ENCODE measurements around the gene TUBA1C.
"Not testable (repeated sequence)": the region's sequence is repeated elsewhere in the genome, so short reads cannot be mapped to it uniquely, and the experiment has no call there.

The TUBA1C gene

DNA sequence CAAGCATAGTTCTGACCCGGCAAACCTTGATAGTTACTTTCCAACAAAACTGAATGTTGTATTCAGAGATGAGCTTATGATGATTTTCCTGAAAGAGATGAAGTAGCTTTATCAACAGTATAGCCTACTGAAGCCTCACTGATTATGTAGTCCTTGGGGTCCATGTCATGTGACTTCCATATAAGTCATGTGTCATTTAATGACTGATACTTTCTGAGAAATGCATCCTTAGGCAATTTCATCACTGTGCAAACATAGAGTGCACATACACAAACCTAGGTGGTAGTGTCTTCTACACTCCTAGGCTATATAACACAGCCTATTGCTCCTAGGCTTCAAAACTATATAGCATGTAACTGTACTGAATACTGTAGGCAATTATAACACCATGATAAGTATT, 28.5 kb upstream of the TUBA1C start:
- peak overlapping the region; percentile 55 for H3K27ac Mint-ChIP-seq

DNA sequence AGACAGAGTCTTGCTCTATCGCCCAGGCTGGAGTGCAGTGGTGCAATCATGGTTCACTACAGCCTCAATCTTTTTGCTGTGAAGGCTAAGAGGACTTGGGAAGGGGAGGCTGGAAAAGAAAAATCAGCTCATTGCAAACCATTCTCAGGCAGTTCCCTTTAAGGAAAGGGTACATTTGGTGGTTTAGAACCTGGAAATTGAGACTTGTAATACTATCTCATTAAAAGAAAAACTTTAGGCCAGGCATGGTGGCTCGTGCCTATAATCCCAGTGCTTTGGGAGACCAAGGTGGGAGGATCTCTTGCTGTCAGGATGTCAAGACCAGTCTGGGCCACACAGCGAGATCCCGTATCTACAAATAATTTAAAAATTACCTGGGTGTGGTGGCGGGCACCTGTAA, 21.3 kb upstream of the TUBA1C start:
- Mint-ChIP-seq H3K4me1 (no peaks in the 10 kb centered on the region), H3K36me3 (no peaks in the 10 kb centered on the region), H3K9me3 (no peaks in the 10 kb centered on the region), H3K27me3 (no peaks in the 10 kb centered on the region), H3K4me3 (no peak overlapping the region), H3K27ac (no peak overlapping the region)

More for the DNA sequence above, 28.5 kb upstream of the TUBA1C start:
- no peaks in the 10 kb centered on the region for H3K36me3 Mint-ChIP-seq
- H3K4me3 Mint-ChIP-seq = peak overlapping the region; percentile 66
- no peaks in the 10 kb centered on the region for H3K9me3 Mint-ChIP-seq
- H3K27me3 Mint-ChIP-seq = no peaks in the 10 kb centered on the region
- H3K4me1 Mint-ChIP-seq = peaks cover 9% of the 10 kb centered on the region

GRCh38 chr12:49244176-49244575, 20.7 kb upstream of the TUBA1C start:
- Mint-ChIP-seq H3K4me1 (no peaks in the 10 kb centered on the region), H3K9me3 (no peaks in the 10 kb centered on the region), H3K36me3 (no peaks in the 10 kb centered on the region), H3K27me3 (no peaks in the 10 kb centered on the region), H3K27ac (no peak overlapping the region), H3K4me3 (no peak overlapping the region)

- no peaks in the 10 kb centered on the region for H3K36me3 Mint-ChIP-seq
- H3K4me3 Mint-ChIP-seq = no peak overlapping the region
- no peaks in the 10 kb centered on the region for H3K27me3 Mint-ChIP-seq
- H3K4me1 Mint-ChIP-seq = no peaks in the 10 kb centered on the region
- H3K9me3 Mint-ChIP-seq = no peaks in the 10 kb centered on the region
- no peak overlapping the region for H3K27ac Mint-ChIP-seq
Observed at GRCh38 chr12:49251357-49251756, 13.5 kb upstream of the TUBA1C start.

- Mint-ChIP-seq H3K4me3 (no peak overlapping the region), H3K36me3 (no peaks in the 10 kb centered on the region), H3K27ac (no peak overlapping the region), H3K27me3 (no peaks in the 10 kb centered on the region), H3K9me3 (no peaks in the 10 kb centered on the region), H3K4me1 (no peaks in the 10 kb centered on the region)
Observed at GRCh38 chr12:49253033-49253623, 11.8 kb upstream of the TUBA1C start.

- H3K4me3 Mint-ChIP-seq, H3K4me1 Mint-ChIP-seq, H3K27me3 Mint-ChIP-seq, H3K27ac Mint-ChIP-seq, H3K36me3 Mint-ChIP-seq, H3K9me3 Mint-ChIP-seq: not testable (repeated sequence)
Observed at GRCh38 chr12:49255456-49255855, 9.4 kb upstream of the TUBA1C start.

DNA sequence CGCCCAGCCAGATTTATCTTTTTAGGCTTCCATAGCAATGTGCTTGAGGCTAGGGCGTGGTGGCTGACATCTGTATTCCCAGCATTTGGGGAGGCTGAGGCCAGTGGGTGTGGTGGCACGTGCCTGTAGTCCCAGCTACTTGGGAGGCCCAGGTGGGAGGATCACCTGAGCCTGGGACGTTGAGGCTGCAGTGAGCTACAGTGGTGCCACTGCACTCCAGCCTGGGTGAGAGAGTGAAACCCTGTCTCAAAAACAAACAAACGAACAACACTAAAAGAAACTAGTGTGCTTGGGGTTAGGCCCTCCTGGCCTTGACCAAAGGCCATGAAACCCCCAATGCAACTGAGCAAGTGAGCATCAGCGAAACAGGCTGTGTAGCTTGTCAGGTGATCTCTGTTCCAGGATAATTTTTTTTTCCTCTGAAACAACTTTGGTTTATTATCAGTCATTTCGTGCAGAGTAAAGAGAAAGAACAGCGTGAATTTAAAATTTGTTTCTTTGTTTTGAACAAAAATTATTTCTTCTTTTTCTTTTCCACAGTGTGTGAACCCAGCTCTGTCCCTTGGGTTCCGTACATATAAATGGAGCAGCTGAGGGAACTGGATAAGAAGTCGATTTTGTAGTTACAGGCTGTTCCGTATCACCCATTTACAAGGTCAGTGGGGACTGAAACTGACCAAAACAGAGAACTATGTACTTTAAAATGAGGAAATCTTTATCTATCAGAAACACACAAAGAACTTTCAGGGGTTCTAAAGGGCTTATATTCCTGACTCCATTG, 8.8 kb upstream of the TUBA1C start:
- H3K4me3 Mint-ChIP-seq = no peak overlapping the region
- H3K27me3 Mint-ChIP-seq = no peaks in the 10 kb centered on the region
- no peak overlapping the region for H3K27ac Mint-ChIP-seq
- no peaks in the 10 kb centered on the region for H3K36me3 Mint-ChIP-seq
- no peaks in the 10 kb centered on the region for H3K9me3 Mint-ChIP-seq
- H3K4me1 Mint-ChIP-seq = no peaks in the 10 kb centered on the region

DNA sequence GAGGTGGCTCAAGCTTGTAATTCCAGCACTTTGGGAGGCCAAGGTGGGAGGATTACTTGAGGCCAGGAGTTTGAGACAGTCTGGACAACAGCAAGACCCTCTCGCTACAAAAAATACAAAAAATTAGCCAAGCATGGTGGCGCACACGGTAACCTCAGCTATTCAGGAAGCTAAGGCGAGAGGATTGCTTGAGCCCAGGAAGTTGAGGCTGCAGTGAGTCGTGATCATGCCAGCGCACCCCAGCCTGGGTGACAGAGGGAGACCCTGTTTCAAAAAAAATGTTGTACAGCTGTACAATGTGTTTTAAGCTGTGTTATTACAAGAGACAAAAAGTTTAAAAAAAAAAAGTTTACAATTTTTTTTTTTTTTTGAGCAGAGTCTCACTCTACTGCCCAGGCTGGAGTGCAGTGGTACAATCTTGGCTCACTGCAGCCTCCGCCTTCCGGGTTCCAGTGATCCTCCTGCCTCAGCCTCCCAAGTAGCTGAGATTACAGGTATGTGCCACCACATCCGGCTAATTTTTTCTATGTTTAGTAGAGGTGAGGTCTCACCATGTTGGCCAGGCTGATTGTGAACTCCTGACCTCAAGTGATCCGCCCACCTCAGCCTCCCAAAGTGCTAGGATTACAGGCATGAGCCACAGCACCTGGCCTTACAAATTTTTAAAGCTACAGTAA, 7.2 kb upstream of the TUBA1C start:
- not testable (repeated sequence) for H3K27me3 Mint-ChIP-seq, H3K9me3 Mint-ChIP-seq, H3K4me1 Mint-ChIP-seq, H3K36me3 Mint-ChIP-seq, H3K27ac Mint-ChIP-seq, H3K4me3 Mint-ChIP-seq

DNA sequence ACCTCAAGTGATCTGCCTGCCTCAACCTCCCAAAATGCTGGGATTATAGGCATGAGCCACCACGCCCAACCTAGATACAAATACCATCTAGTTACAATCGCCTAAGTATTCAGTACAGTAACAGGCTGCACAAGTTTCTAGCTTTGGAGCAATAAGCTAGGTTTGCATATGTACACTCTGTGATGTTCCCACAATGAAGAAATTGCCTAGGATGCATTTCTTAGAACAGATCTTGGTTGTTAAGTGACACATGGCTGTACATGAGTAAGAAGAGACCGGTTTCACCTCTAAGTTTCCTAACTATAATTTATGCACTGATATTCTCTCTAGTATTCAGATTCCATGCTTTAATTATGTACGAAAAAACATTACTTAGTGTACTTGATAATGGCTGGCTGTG, 5.4 kb upstream of the TUBA1C start:
- no peaks in the 10 kb centered on the region for H3K4me1 Mint-ChIP-seq
- no peaks in the 10 kb centered on the region for H3K9me3 Mint-ChIP-seq
- no peak overlapping the region for H3K27ac Mint-ChIP-seq
- H3K36me3 Mint-ChIP-seq = no peaks in the 10 kb centered on the region
- H3K4me3 Mint-ChIP-seq = no peak overlapping the region
- H3K27me3 Mint-ChIP-seq = no peaks in the 10 kb centered on the region

- Mint-ChIP-seq H3K36me3 (no peaks in the 10 kb centered on the region), H3K4me3 (no peak overlapping the region), H3K4me1 (no peaks in the 10 kb centered on the region), H3K9me3 (no peaks in the 10 kb centered on the region), H3K27me3 (no peaks in the 10 kb centered on the region), H3K27ac (no peak overlapping the region)
Observed at GRCh38 chr12:49260166-49260565, 4.7 kb upstream of the TUBA1C start.

DNA sequence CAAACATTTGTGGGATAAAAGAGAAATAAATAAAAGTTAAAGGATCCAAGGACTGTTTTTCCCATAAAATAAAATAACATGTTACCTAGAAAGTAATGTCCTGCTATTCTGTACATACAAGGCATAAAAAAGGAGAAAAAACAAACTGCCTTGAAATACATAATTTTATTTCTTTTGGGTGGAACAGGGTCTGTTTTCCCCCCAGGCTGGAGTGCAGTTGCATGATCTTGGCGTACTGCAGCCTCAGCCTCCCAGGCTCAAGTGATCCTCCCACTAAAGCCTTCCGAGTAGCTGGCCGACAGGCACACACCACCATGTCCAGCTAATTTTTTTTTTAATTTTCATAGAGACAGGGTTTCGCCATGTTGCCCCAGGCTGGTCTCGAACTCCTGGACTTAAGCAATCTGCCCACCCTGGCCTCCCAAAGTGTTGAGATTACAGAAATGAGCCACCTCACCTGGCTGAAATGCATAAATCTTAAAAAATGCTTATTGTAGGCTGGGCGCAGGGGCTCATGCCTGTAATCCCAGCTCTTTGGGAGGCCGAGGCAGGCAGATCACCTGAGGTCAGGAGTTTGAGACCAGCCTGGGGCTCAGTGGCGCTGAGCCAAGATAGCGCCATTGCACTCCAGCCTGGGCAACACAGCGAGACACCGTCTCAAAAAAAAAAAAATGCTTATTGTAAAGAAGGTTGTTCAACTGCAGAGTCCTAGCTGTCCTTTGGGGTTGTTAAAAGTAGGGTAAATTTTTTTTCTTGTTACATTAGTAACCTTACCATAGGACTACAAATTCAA, 4.1 kb upstream of the TUBA1C start:
- no peaks in the 10 kb centered on the region for H3K27me3 Mint-ChIP-seq
- no peaks in the 10 kb centered on the region for H3K9me3 Mint-ChIP-seq
- H3K4me1 Mint-ChIP-seq = no peaks in the 10 kb centered on the region
- no peak overlapping the region for H3K4me3 Mint-ChIP-seq
- no peak overlapping the region for H3K27ac Mint-ChIP-seq
- peaks cover 3% of the 10 kb centered on the region for H3K36me3 Mint-ChIP-seq

- Mint-ChIP-seq H3K36me3 (peaks cover 3% of the 10 kb centered on the region), H3K9me3 (no peaks in the 10 kb centered on the region), H3K4me3 (no peak overlapping the region), H3K4me1 (no peaks in the 10 kb centered on the region), H3K27ac (no peak overlapping the region), H3K27me3 (no peaks in the 10 kb centered on the region)
Observed at GRCh38 chr12:49261721-49262120, 3.2 kb upstream of the TUBA1C start.

DNA sequence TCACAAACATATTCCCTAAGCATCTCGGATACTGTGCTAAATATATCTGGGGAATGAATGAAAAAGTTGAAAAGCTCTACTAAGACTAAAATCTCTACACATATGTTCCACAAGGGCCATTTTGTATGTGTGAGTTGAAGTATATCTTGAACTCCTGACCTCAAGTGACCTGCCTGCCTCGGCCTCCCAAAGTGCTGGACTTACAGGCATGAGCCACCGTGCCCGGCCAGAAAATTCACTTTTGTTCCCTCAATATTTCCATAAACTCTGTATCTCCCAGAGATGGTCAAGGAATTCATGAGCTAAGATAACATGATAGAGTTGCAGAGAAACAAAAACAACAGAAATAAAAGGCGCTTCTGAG, 1.5 kb upstream of the TUBA1C start:
- Mint-ChIP-seq H3K4me3 (no peak overlapping the region), H3K9me3 (no peaks in the 10 kb centered on the region), H3K4me1 (peaks cover 11% of the 10 kb centered on the region), H3K36me3 (peaks cover 4% of the 10 kb centered on the region), H3K27me3 (no peaks in the 10 kb centered on the region), H3K27ac (no peak overlapping the region)

DNA sequence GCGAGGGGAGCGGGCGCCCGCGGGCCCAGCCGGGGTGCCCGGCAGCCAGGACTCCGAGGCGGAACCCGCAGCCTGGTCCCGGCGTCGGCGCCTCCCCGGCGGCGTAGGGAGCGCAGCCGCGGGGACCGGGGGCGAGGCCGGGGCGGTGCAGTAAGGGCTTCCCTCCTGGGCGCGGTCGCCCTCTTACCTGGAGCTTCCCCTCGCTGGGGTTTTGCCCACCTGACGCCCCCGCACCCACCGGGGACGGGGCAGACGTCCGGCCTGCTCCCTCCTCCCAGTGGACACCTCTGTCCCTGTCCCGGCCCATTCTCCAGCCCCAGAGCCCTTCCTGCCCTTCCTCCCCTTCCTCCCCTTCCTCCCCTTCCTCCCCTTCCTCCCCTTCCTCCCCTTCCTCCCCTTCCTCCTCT, 413 bp upstream of the TUBA1C start:
- H3K27me3 Mint-ChIP-seq = no peaks in the 10 kb centered on the region
- no peak overlapping the region for H3K27ac Mint-ChIP-seq
- H3K9me3 Mint-ChIP-seq = no peaks in the 10 kb centered on the region
- peaks cover 9% of the 10 kb centered on the region for H3K36me3 Mint-ChIP-seq
- peak overlapping the region; percentile 98 for H3K4me3 Mint-ChIP-seq
- H3K4me1 Mint-ChIP-seq = peaks cover 19% of the 10 kb centered on the region

DNA sequence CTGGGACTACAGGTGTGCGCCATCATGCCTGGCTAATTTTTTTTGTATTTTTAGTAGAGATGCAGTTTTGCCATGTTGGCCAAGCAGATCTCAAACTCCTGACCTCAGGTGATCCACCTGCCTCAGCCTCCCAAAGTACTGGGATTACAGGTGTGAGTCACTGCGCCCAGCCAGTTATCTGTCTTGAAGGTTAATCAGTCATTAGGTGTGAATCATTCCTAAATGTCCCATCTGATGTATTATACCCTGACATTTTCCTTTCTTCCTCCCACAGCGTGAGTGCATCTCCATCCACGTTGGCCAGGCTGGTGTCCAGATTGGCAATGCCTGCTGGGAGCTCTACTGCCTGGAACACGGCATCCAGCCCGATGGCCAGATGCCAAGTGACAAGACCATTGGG, 4.3 kb downstream of the TUBA1C start:
- peaks cover 17% of the 10 kb centered on the region for H3K36me3 Mint-ChIP-seq
- not testable (repeated sequence) for H3K27me3 Mint-ChIP-seq, H3K4me3 Mint-ChIP-seq, H3K9me3 Mint-ChIP-seq
- H3K4me1 Mint-ChIP-seq = peaks cover 23% of the 10 kb centered on the region
- peak overlapping the region; percentile 12 for H3K27ac Mint-ChIP-seq
